ENCODE results near the gene RCC2.

RCC2 gene

GRCh38 chr1:17381161-17381560 is 58.3 kb downstream of the RCC2 start:
- no peaks in the 10 kb centered on the region for H4K20me1 ChIP-seq (ENCODE audit: insufficient read depth, low read length)
- H3F3A ChIP-seq (ENCODE audit: insufficient read depth, low read length), result no peaks in the 10 kb centered on the region
- H3K4me3 ChIP-seq (ENCODE audit: low read depth, low read length, poor library complexity, severe bottlenecking), result no peak overlapping the region
- H3K9me2 ChIP-seq (ENCODE audit: low read depth, low read length), result no peaks in the 10 kb centered on the region
- H3K4me2 ChIP-seq (ENCODE audit: low read length), result no peak overlapping the region
- peaks cover 10% of the 10 kb centered on the region; the same call in 1 of the 2 replicates for H3K27me3 ChIP-seq (ENCODE audit: insufficient read depth, low read length)
- H2AFZ ChIP-seq (ENCODE audit: low read length), result no peak overlapping the region
- H3K79me2 ChIP-seq (ENCODE audit: insufficient read depth, low read length), result no peaks in the 10 kb centered on the region
- H3K4me1 ChIP-seq (ENCODE audit: insufficient read depth, low read length, severe bottlenecking), result no peaks in the 10 kb centered on the region
- TF ChIP-seq CTCF (IDR thresholded peaks at IDR 0.05; ENCODE audit: low read length) (no peak), EZH2 (IDR thresholded peaks at IDR 0.05; ENCODE audit: borderline replicate concordance, low read length) (no peak)
- H3K9ac ChIP-seq (ENCODE audit: low read length), result no peak overlapping the region
- no peaks in the 10 kb centered on the region for H3K36me3 ChIP-seq (ENCODE audit: insufficient read depth, low read length)
- H3K9me3 ChIP-seq (ENCODE audit: low read length), result no peaks in the 10 kb centered on the region
- H3K27ac ChIP-seq (ENCODE audit: low read depth, low read length, poor library complexity, severe bottlenecking), result no peak overlapping the region

GRCh38 chr1:17377325-17377953 is 62.0 kb downstream of the RCC2 start:
- no peak for TF ChIP-seq CTCF (IDR thresholded peaks at IDR 0.05; ENCODE audit: low read length)
- TF ChIP-seq EZH2 (IDR thresholded peaks at IDR 0.05; ENCODE audit: borderline replicate concordance, low read length), result no peak
- Histone ChIP-seq H3K36me3 (ENCODE audit: insufficient read depth, low read length) (no peaks in the 10 kb centered on the region), H4K20me1 (ENCODE audit: insufficient read depth, low read length) (no peaks in the 10 kb centered on the region), H2AFZ (ENCODE audit: low read length) (no peak overlapping the region), H3K9me2 (ENCODE audit: low read depth, low read length) (no peaks in the 10 kb centered on the region), H3F3A (ENCODE audit: insufficient read depth, low read length) (no peaks in the 10 kb centered on the region), H3K27ac (ENCODE audit: low read depth, low read length, poor library complexity, severe bottlenecking) (no peak overlapping the region), H3K9ac (ENCODE audit: low read length) (no peak overlapping the region), H3K79me2 (ENCODE audit: insufficient read depth, low read length) (no peaks in the 10 kb centered on the region), H3K9me3 (ENCODE audit: low read length) (no peaks in the 10 kb centered on the region), H3K4me1 (ENCODE audit: insufficient read depth, low read length, severe bottlenecking) (no peaks in the 10 kb centered on the region), H3K4me3 (ENCODE audit: low read depth, low read length, poor library complexity, severe bottlenecking) (no peak overlapping the region), H3K27me3 (ENCODE audit: insufficient read depth, low read length) (0 out of 2 replicates have a peak, but pooled peaks cover 7% of the 10 kb centered on the region), H3K4me2 (ENCODE audit: low read length) (no peak overlapping the region)

- H3K36me3 ChIP-seq (ENCODE audit: insufficient read depth, low read length), result no peaks in the 10 kb centered on the region
- no peak for TF ChIP-seq EZH2 (IDR thresholded peaks at IDR 0.05; ENCODE audit: borderline replicate concordance, low read length)
- no peak for TF ChIP-seq CTCF (IDR thresholded peaks at IDR 0.05; ENCODE audit: low read length)
These were observed 63.8 kb downstream of the RCC2 start for GRCh38 chr1:17375651-17376050.

More at GRCh38 chr1:17375651-17376050, 63.8 kb downstream of the RCC2 start:
- no peaks in the 10 kb centered on the region for H4K20me1 ChIP-seq (ENCODE audit: insufficient read depth, low read length)
- H3K9me3 ChIP-seq (ENCODE audit: low read length), result no peaks in the 10 kb centered on the region
- H3K4me2 ChIP-seq (ENCODE audit: low read length), result no peak overlapping the region
- H3F3A ChIP-seq (ENCODE audit: insufficient read depth, low read length), result no peaks in the 10 kb centered on the region
- no peak overlapping the region for H2AFZ ChIP-seq (ENCODE audit: low read length)
- no peak overlapping the region for H3K4me3 ChIP-seq (ENCODE audit: low read depth, low read length, poor library complexity, severe bottlenecking)
- no peaks in the 10 kb centered on the region for H3K4me1 ChIP-seq (ENCODE audit: insufficient read depth, low read length, severe bottlenecking)
- H3K9ac ChIP-seq (ENCODE audit: low read length), result no peak overlapping the region
- peaks cover 11% of the 10 kb centered on the region; the same call in 1 of the 2 replicates for H3K27me3 ChIP-seq (ENCODE audit: insufficient read depth, low read length)
- H3K27ac ChIP-seq (ENCODE audit: low read depth, low read length, poor library complexity, severe bottlenecking), result no peak overlapping the region
- H3K9me2 ChIP-seq (ENCODE audit: low read depth, low read length), result no peaks in the 10 kb centered on the region
- H3K79me2 ChIP-seq (ENCODE audit: insufficient read depth, low read length), result no peaks in the 10 kb centered on the region

Measured in OCI-LY1 (cell line).